ENCODE measurements around the gene LCOR. TPM values are rescaled to one million over a fixed set of nuclear protein-coding genes. Genes with fewer than 3 reads are reported as not detected.

The LCOR gene
- total RNA-seq, result 42.9 and 62.8 TPM in 2 replicates

GRCh38 chr10:96831867-96832720, at the start of gene LCOR:
Gene LCOR (plus strand): TSS chr10:96832298. CDS start chr10:96949058, 116,760 bp downstream.

Small RNAs within 50 kb of the gene (small RNA-seq; reads per million reads assigned to genes)
- not detected for gene HMGN2P35
- gene MIR607, result not detected

Other genes starting within 250 kb of the LCOR start
- gene TM9SF3, start 245.3 kb upstream of the LCOR start, total RNA-seq, result 172 and 201 TPM in 2 replicates
- gene PIK3AP1, start 111.8 kb upstream of the LCOR start, total RNA-seq, result 0.40 and 0.65 TPM in 2 replicates

Data from thoracic aorta endothelial cell (primary cell).